Stimulated activated CD8-positive, alpha-beta memory T cell treated with anti-CD3 and anti-CD28 coated beads, Interleukin-15, amount 100 ng/mL, for 1 hour (primary cell): ENCODE data around the gene IPPK.

Experiments
- DNase-seq: peaks from one replicate; pipeline ENCODE4 v3.0.0-alpha.2; 2020; ENCODE audit warnings: low read depth

IPPK gene, protein sequence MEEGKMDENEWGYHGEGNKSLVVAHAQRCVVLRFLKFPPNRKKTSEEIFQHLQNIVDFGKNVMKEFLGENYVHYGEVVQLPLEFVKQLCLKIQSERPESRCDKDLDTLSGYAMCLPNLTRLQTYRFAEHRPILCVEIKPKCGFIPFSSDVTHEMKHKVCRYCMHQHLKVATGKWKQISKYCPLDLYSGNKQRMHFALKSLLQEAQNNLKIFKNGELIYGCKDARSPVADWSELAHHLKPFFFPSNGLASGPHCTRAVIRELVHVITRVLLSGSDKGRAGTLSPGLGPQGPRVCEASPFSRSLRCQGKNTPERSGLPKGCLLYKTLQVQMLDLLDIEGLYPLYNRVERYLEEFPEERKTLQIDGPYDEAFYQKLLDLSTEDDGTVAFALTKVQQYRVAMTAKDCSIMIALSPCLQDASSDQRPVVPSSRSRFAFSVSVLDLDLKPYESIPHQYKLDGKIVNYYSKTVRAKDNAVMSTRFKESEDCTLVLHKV

DNA sequence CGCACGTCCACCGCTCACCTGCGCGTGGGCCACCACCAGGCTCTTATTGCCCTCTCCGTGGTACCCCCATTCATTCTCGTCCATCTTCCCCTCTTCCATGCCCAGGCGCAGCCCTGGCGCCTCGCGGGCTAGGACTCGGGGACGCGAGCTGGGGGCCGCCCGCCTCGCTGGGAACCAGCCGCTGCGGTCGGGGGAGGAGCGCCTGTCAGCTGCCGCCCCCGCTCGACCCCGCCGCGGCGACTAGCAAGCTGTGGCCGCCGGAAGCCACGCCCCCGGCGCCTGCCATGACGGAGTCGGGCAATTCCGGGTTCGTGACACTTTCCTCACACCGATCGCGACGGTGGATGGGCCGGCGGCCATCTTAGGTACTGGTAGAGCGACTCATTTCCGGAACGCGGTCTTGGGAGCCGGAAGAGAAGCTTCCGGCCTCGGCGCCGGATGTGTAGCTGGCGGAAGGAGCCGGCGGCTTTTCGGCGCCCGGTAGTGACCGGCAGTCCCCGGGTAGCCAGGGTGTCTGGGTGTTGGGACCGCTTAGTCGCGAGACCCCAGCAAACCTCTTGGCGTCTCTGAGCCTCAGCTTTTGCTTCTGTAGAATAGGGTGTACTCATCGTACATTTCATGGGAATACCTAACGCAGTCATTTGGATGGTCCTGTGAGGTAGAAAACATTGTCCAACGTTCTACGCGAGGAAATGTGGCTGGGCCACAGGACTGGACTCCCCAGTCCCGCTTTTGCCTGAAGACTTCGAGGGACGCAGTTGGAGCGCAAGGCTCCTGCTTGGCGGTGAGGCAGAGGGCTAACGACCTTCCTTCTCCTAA, at the start of gene IPPK:
Gene IPPK (minus strand): TSS at position 242 of the 819 bp plus-strand sequence. CDS start 143 bp downstream, at position 99.
- DNase-seq = peak; percentile 91

DNA sequence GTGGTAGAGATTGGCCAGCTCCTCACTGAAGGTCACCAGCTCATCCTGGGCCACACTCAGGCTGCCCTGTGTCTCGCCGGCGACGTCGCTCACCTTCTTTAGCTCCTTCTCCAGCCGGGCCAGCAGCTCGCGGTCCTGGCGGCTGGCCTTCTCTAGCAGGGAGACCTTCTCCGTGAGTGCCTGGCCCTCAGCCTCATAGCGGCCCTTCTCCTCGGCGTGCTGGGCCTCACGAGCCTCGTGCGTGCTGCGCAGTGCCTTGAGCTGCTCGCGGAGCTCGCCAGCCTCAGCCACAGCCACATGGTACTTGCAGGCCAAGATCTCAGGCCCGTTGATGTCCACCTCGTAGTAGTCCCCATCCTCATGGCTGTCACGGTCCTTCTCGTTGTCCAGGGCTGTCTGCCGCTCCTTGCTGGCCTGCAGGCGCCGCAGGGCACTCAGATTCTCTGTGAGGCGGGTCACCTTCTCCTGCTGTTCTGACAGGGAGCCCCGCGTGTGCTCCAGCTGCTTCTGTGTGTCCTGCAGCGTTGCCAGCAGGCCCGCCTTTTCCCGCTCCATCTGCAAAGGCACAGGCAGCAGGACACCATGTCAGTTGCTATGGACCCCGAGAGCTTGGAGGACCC, 49.2 kb upstream of the IPPK start:
- DNase-seq = no peak

DNA sequence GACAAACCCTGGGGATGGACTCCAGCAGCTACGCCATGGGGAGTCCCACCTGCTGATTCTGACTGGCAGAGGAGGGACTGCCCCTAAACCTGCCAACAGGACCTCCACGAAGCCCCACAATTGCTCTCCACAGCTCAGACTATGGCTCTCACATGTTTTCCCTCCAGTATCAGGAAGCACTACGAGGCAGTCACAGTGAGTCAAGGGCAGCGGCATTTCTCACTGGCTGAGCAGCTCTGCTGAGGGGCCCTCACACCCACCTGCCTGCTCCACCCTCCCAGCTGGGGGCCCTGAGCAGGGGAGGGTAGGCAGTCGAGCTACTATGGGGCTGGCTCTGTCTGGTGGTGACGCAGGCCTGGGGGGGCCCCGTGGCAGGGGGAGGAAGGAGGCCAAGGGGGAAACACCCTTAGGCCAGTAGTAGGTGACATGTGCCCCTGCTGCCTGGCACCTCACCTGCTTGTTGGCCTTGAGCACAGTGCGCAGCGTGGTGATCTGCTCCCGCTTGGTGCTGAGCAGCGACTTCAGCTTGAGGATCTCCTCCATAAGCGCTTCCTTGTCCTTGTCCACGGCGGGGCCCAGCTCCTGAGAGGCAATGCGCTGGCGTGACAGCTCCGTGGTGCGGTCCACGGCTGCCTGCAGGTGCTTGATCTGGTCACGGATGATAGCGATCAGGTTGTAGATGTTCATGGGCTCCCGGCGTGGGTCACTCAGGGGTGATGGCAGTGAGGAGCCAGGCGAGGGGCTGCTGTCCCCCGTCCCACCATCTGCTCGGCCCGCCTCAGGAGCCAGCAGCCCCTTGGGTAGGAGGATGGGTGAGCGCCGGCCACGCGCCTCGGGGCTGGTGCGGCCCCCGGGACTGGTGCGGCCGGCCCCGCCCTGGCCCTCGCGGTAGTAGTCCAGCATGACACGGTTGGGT, 48.4 kb upstream of the IPPK start:
- DNase-seq = no peak

DNA sequence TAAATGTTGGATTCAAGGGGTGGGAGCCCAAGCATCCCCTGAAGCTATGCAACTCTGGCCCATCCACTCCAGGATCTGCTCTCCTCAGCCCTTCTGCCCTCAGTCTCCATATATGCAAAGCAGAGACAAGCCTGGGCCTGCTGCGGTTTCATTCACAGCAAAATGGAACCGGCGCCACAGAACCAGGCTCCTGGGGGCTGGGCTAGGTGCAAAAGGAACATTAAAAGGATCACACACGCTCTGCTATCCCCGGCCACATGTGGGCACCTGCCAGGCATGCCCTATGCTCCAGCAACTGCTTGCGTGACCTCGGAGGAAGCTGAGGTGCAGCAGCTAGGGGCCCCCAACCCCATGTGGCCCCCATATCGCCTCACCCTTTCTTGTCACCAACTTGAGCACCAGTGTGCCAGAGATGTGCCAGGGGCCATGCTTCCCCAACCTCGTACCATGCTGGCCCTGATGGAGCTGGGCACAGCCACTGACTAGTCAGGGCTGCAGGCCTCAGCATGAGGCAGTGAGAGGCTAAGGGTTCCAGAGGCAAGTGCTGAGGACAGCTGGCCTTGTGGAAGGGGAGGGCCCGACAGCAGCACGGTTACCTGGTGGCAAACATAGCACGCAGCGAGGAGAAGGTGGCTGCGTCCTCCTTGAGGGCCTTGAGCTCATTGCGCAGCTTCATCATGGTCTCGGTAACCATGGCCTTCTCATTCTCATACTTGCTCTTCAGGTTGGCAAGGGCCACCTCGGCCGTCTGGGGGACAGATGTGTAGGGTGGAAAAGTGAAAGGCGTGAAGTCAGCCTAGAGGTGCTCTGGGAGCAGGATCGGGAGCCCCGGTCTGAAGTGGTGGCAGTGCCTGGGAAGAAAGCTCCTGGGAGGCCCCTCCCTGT, 47.5 kb upstream of the IPPK start:
- DNase-seq = no peak

DNA sequence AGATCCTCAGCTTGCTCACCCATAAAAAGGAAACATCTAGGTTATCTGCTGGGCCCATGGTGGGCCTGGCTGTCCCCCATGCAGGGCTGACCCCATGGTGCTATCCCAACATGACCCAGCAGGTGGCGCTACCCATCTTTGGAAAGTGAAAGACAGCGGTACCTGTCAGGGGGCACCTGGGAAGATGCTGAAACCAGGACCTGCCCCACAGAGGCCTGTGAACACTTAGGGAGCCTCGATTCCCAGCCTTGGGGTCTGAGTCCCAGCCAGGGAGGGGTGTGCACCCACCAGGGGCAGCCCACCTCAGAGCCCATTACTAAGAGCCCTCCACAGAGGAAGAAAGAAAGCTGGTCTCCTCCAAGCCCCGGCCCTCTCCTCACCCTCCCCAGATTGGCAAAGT, 46.6 kb upstream of the IPPK start:
- peak; percentile 88 for DNase-seq

DNA sequence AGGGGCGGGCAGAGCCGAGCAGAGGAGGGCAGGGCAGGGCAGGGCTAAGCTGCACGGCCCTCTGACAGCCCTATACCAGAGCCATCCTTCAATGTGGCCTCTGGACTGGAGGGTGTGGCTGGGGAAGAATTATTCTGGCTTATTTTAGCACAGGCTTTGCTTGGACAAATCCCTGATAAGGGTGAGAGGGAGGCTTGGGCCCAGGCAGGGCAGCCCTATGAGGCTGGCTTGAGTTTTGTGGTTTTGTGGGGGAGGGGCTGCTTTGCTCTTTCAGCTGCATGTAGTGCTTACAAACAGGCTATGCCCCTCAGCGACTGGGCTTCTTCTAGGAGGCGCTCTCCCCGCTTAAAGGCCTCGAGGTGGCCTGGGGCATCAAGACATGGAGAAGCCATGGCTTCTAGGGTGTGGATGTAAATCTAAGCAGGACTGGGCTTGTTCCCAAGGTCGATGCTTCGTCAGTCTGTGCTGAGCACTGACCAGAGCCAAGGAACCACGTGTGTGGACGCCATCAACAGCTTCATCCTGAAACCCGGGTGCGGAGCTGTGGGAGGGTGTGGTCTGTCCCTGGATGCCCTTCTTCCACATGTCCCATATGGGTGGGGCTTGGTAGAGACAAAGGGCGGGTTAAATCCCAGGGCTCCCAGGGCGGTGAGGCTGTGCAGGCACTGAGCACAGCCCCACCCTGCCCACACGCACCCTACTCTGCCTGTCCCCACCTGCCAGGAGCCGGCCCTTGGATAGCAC, 45.7 kb upstream of the IPPK start:
- DNase-seq = no peak

DNA sequence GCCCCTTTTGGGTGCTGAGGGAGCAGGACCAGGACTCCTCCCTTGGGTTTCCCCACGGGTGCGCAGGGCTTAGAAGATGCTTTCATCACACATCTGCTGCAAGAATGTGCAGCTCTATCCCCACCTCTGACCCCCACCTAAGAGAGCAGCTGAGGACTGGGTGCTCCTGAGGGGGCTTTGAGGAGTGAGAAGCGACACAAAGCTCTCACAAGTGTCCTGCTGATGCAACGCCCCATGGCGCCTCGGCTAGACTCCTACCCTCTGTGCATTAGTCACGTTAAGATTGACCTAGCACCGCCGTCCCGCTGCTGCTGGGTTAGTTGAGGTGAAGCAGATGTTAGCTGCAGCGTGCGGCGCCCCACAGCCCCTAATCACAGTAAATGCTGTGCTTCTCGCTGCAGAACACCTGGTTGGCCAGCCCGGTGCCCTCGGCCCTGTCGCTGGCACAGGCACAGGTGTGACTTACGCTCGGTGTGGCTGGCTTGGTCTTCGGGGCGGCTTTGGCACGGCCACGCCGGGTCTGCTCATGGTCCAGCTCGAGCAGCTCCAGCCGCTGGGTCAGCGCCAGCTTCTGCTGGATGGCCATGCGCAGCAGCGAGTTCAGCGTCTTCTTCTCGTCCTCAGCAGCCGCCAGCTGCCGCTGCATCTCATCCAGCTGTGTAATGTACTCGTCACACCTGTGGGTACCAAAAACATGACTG, 45.0 kb upstream of the IPPK start:
- DNase-seq = no peak

DNA sequence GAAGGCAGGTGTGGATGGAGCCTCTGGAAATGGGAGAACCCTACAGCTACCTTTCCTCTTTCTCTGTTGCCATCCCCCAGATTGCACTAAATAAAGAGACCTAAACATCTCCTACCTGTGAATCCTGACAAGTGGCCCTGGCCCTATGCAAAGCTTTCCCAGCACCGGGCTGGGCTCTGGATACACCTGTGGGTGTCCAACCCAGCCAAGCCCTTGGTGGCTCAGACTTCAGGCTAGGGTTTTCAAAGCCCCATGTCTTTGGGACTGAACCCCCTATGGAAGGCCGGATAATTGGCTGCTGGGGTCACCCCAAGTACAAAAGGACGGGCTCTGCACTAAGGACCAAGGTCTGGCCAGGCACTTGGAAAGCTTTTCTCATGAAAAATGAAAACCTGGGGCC, 44.1 kb upstream of the IPPK start:
- DNase-seq = no peak

DNA sequence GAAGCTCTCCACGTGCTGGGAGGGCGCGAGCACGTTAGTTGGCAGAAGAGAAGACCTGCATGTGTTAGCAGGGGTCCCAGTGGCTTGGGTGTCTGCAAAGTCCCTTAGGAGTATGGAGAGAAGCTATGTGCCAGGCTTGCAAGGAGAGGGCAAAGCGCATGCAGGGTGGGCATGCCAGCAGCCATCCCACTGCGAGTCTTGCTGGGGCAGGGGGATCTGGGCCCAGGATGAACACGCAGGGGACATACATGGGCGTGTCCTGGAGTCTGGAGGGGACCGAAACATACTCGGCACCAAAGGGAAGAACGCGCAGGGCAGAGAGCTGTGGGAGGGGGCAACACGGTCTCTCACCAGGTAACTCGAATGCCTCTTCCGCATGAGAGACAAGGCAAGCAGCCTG, 43.6 kb upstream of the IPPK start:
- DNase-seq = no peak

DNA sequence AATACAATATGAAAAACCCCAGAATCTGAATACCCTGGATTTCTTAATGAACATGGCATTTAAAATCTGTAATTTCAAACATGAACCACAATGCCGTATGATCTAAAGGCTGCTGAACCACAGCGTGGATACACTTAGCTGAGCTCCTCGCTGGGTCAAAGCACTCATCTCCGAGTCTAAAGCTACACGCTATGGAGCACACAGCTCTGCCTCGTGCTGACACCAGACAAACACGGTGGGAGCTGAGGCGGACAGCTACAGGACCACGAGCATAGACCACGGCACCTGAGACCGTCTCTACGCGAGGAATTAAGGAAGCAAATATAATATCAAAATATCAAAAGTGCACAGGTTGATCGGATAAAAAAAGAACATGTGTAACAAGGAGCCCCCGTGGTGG, 42.8 kb upstream of the IPPK start:
- no peak for DNase-seq

DNA sequence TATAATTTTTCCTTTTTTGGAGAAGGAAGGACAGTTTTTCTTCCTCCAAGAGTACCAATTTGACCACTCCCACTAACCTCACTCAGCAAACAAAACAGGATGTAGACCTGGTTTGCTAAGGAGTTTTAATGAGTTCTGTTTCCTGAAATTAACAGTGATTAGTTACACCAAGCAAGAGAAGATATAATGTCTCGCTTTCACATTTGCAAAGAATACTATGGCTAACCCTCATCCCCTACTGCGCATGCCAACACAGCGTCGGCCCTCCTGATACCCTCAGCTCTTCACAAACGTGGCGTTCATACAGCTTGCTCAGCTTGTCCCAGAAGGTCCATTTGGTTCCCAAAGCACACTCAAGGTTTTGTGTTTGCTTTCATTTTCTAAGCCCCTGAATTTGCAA, 41.9 kb upstream of the IPPK start:
- DNase-seq = no peak

DNA sequence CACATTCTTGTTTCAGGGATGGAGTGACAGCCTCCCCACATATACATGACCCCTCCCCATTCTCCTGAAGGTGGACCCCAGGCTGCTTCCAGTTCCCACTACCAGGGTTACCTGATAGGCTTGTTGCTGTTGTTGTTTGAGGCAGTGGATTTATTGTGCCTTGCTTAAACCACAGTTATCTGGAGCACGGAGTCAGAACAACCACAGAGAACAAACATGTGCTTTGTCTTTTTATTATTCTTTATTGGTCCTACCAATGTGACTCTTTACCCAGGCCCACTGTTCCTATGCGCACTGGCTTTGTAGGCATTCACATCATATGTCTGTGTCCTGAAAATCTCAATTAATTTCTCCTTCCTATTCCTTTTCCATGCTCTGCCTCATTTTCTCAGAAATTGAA, 41.2 kb upstream of the IPPK start:
- no peak for DNase-seq

DNA sequence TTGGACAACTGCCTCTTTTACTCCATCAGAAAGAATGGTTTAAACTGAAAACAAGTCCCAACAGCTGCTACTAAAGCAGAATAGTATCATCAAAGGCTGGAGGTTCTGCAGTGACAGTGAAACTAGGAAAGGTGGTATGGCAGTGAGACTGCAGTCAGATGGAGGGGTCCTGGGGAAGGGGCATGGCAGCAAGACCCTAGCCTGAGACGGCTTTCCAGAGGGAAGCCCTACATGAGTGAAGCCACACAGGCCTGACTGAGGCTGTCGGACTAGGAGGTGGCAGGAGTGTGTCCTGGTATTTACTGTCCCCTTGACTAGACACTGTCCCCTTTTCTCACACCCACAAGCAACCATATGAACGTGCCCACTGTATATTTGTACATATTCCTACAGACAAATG, 40.4 kb upstream of the IPPK start:
- DNase-seq = no peak

DNA sequence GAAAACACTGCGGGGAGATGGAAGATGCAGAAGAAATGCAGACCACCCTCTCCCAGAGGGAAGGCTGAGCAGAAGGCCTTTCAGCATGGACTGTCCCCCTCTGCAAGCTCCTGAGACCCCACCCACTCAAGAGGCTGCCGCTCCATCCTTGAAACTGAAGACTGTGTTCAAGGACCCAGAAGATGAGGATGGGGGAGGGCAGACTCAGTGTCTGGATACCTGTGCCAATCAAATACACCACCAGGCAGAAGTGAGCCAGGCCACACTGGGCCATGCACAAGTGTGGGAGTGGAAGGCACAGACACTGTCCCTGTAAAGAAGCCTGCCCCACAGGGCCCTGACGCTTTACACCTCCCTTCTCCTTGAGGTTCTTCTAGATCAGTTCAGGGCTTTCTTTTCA, 40.0 kb upstream of the IPPK start:
- DNase-seq = no peak

DNA sequence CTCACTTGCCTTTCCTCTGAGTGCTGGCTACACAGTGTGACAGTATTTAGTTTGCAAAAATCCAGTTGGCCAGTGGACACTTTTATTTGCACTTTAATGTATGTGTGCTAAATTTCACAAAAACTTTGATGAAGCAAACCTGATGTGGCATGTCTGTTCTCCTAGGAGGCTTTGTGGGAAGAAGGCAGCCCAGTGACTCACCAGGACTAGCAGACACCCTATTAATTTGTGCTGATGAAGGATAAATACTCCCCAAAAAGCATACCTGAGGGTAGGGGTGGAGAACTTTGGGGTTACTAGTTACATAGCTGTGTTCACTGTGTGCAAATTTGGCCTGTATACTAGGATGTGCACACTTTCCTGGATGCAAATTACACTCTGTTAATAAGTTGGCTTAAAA, 39.3 kb upstream of the IPPK start:
- DNase-seq = no peak

DNA sequence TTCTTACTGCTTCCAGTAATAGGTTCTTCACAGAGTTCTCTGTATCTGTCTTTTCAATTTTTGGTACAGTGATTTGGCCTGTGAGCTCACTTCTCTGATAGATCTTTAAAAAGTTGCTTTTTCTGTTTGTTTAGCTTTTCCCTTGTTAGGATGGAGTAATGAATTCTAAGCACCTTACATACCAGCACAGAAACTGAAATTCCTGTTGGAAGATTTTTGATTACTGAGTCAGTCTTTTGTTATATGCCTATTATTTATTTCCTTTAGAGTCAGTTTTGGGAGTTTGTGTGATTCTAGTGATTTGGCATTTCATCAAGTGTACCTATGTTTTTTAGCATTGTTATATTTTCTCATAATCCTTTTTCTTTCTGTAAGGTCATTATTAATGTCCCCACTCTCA, 37.6 kb upstream of the IPPK start:
- no peak for DNase-seq

DNA sequence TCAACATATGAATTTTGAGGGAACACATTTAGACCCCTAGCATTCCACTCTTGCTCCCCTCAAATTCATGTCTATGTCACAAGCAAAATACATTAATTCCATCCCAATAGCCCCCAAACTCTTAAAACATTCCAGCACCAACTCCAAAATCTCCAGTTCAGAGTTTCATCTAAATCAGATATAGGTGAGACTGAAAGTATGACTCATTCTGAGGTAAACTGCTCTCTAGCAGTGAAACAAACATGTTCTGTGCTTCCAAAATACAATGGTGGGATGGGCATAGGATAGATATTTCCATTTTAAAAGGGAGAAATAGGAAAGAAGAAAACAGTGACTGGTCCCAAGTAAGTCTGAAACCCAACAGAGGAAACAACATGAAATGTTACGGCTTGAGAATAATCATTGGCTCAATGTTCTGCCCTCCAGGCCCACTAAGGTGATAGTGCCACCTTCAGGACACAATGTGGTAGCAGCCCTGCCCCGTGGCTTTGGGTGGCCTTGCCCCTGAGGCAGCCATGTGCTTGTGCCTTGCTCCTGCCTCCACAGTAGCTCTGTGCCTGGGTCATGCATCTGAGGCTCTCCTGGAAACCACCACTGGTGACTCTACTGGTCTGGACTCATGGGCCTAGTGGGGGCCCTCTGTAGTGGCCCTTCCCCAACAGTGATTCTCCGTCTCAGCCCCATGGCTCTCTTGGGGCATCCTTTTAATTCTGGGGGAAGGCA, 36.4 kb upstream of the IPPK start:
- no peak for DNase-seq

DNA sequence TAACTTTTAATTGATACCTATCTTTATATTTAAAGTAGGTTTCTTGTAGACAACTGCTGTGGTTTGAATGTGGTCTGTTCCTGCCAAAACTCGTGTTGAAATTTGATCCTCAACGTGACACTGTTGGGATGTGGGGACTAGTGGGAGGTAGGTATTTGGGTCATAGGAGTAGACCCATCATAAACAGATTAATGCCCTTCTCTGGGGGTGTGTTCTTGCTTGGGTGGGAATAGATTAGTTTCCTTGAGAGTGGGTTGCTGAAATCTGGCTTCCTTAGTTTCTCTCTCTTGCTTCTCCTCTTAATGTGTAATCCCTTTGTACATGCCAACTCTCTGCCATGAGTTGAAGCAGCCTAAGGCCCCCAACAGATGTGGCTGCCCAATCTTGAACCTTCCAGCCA, 34.6 kb upstream of the IPPK start:
- no peak for DNase-seq

DNA sequence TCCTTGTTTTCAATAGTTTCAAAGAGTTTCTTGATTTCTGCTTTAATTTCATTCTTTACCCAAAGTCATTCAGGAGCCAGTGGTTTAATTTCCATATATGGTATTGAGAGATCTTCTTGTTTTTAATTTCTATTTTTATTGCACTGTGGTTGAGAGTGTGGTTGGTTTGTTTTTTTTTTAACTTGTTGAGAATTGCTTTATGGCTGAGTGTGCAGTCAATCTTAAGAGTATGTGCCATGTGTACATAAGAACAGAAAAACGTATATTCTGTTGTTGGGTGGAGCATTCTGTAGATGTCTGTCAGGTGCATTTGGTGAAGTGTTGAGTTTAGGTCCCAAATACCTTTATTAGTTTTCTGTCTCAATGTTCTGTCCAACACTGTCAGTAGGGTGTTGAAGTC, 26.7 kb upstream of the IPPK start:
- no peak for DNase-seq
